Upper lobe of right lung (tissue), 1 donor: Measurements from ENCODE around the gene SHB. TPM values are rescaled to one million over a fixed set of nuclear protein-coding genes. Genes with fewer than 3 reads are reported as not detected.

Source experiments
- ATAC-seq: fragments of 200-7000 bp; cut with Tn5 transposase; one replicate; pipeline ENCODE4 v1.9.1; 2020; ENCODE audit warnings: mild to moderate bottlenecking, moderate library complexity
- DNase-seq: peaks from one replicate; pipeline ENCODE4 v3.0.0-alpha.2; 2020
- H3K27ac ChIP-seq: fragments of 200-600 bp; one replicate; pipeline ENCODE4 v1.8.0; 2022
- H3K27me3 ChIP-seq: fragments of 200-600 bp; one replicate; pipeline ENCODE4 v1.8.0; 2022; ENCODE audit warnings: mild to moderate bottlenecking
- H3K36me3 ChIP-seq: fragments of 200-600 bp; one replicate; pipeline ENCODE4 v1.8.0; 2022
- H3K4me1 ChIP-seq: fragments of 200-600 bp; one replicate; pipeline ENCODE4 v1.8.0; 2022
- H3K4me3 ChIP-seq: fragments of 200-600 bp; one replicate; pipeline ENCODE4 v1.8.0; 2022; ENCODE audit warnings: mild to moderate bottlenecking
- H3K9me3 ChIP-seq: fragments of 200-600 bp; one replicate; pipeline ENCODE4 v1.8.0; 2022
- intact Hi-C: fragments of 100-400 bp; cut with DNase I; formaldehyde crosslinking; loops from one replicate; pipeline ENCODE4 v1.11.0; 2022
- total RNA-seq: library from RNA; stranded (reverse); fragmentation: NEBNext Ultra II Directional; extraction: Animal tissue kit (Norgen Biotek cat#: 25700); gene quantifications from one replicate; pipeline ENCODE4 v1.2.1, GENCODE V29; 2021
- TF ChIP-seq, protein P1 (sequence below): fragments of 200-600 bp; IDR thresholded peaks from one replicate; pipeline ENCODE4 v1.8.0; 2022; ENCODE audit warnings: antibody characterized with exemption
- donor health status: DM: no; HTN: yes; CAD: no; lungs with severe emphysema.

The SHB gene
- total RNA-seq, 1 donor from 2014 or later = 33.4 TPM

GRCh38 chr9:37921546-37922300 lies 147.3 kb downstream of the SHB start:
- DNase-seq (peak; percentile 65), ATAC-seq (peak; percentile 43)
- intact Hi-C loops = no loop called here
- TF ChIP-seq, protein P1, sequence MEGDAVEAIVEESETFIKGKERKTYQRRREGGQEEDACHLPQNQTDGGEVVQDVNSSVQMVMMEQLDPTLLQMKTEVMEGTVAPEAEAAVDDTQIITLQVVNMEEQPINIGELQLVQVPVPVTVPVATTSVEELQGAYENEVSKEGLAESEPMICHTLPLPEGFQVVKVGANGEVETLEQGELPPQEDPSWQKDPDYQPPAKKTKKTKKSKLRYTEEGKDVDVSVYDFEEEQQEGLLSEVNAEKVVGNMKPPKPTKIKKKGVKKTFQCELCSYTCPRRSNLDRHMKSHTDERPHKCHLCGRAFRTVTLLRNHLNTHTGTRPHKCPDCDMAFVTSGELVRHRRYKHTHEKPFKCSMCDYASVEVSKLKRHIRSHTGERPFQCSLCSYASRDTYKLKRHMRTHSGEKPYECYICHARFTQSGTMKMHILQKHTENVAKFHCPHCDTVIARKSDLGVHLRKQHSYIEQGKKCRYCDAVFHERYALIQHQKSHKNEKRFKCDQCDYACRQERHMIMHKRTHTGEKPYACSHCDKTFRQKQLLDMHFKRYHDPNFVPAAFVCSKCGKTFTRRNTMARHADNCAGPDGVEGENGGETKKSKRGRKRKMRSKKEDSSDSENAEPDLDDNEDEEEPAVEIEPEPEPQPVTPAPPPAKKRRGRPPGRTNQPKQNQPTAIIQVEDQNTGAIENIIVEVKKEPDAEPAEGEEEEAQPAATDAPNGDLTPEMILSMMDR = no peak
- H3K27me3 ChIP-seq = no peaks in the 10 kb centered on the region
- no peaks in the 10 kb centered on the region for H3K36me3 ChIP-seq
- peaks cover 20% of the 10 kb centered on the region for H3K4me1 ChIP-seq
- no peak overlapping the region for H3K27ac ChIP-seq
- no peak overlapping the region for H3K4me3 ChIP-seq
- no peaks in the 10 kb centered on the region for H3K9me3 ChIP-seq

GRCh38 chr9:37921168-37921510 lies 147.9 kb downstream of the SHB start:
- ATAC-seq (no peak), DNase-seq (peak; percentile 36)
- H3K4me3 ChIP-seq = no peak overlapping the region
- no peaks in the 10 kb centered on the region for H3K36me3 ChIP-seq
- intact Hi-C loops = no loop called here
- no peak overlapping the region for H3K27ac ChIP-seq
- peaks cover 20% of the 10 kb centered on the region for H3K4me1 ChIP-seq
- no peaks in the 10 kb centered on the region for H3K9me3 ChIP-seq
- H3K27me3 ChIP-seq = no peaks in the 10 kb centered on the region
- TF ChIP-seq, protein P1 = no peak

GRCh38 chr9:37920471-37921167 lies 148.4 kb downstream of the SHB start:
- Histone ChIP-seq H3K4me1 (peaks cover 19% of the 10 kb centered on the region), H3K4me3 (no peak overlapping the region), H3K27me3 (no peaks in the 10 kb centered on the region), H3K36me3 (no peaks in the 10 kb centered on the region), H3K9me3 (no peaks in the 10 kb centered on the region), H3K27ac (no peak overlapping the region)
- TF ChIP-seq, protein P1 = no peak
- ATAC-seq (peak; percentile 6), DNase-seq (peak; percentile 53)
- intact Hi-C loops = no loop called here

- no peak overlapping the region for H3K4me3 ChIP-seq
- H3K9me3 ChIP-seq = no peaks in the 10 kb centered on the region
- H3K4me1 ChIP-seq = peaks cover 18% of the 10 kb centered on the region
- H3K27me3 ChIP-seq = no peaks in the 10 kb centered on the region
- H3K27ac ChIP-seq = no peak overlapping the region
- intact Hi-C loops = loop anchor here (10.0 kb wide), 1 partner anchor 445 kb away; no protein-coding TSS in a partner anchor
- no peaks in the 10 kb centered on the region for H3K36me3 ChIP-seq
- TF ChIP-seq, protein P1 = no peak
- ATAC-seq (no peak), DNase-seq (peak; percentile 27)
These were observed 149.1 kb downstream of the SHB start for GRCh38 chr9:37919956-37920335.

- no peak for DNase-seq
- H3K27ac ChIP-seq = no peak overlapping the region
- H3K9me3 ChIP-seq = no peaks in the 10 kb centered on the region
- no peak overlapping the region for H3K4me3 ChIP-seq
- ATAC-seq = no peak
- TF ChIP-seq, protein P1 = no peak
- no peaks in the 10 kb centered on the region for H3K36me3 ChIP-seq
- intact Hi-C loops = loop anchor here (10.0 kb wide), 1 partner anchor 445 kb away; no protein-coding TSS in a partner anchor
- peaks cover 18% of the 10 kb centered on the region for H3K4me1 ChIP-seq
- no peaks in the 10 kb centered on the region for H3K27me3 ChIP-seq
These were observed 149.6 kb downstream of the SHB start for GRCh38 chr9:37919246-37919955.
